IPS-11a (cell line): ENCODE data around the gene SOCS1.

Experiments used
- H3K4me3 ChIP-seq: one replicate; pipeline ENCODE4 v1.5.1; 2013; ENCODE audit warnings: low read depth, low read length, control low read depth

The SOCS1 gene

DNA sequence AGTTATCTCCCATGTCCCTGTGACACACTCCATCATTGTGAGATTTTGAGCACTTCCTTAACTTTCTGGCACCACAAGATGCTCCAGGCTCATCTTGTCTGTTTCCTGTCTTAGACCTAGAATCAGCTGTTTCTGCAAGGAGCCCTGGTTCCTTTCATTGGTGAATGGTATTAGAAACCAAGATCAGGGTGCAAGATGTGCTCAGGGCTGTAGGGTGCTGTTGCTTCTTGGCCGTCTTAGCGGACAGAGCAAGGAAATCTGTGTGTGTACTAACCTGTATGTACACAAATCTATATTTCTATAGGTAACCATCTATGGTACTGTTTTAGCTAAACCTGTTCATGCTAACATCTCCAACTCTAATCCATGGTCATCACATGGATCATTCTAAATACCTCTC, 33.2 kb upstream of the SOCS1 start:
- H3K4me3 ChIP-seq = no peak overlapping the region

DNA sequence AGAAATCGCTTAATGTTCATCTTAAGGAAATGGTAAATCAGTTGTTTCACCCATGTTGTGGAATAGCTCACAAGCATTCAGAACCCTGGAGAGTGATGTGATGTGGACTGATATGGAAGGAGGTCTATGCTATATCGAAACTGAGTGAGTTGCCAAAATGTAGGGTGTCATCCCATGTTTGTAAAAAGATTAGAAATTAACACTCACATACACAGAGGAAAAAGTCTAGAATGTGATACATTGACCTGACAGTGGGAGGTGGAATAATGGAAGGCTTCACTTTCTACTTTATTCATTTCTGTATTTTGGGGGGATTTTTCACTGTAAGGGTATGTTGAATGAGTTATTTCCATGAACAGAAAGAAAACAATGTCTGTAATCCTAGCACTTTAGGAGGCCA, 29.8 kb upstream of the SOCS1 start:
- no peak overlapping the region for H3K4me3 ChIP-seq

DNA sequence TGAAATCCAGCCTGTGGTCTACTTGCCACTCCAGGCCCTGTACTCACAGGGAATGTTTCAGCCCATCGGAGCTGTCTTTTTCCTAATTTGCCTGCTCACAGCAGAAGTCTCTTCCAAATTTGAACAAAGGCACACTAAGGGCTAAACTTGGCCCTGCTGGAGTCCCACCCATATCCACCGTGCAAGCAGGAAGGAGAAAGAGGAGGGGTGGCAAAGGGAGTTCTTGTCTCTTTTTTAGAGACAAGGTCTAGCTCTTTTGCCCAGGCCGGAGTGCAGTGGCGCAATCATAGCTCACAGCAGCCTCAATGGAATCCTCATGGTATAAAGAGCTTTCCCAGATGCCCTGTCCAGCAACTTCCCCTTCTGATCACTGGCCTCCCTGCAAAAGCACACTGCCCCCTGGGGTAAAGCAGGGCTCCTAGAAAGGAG, 27.8 kb upstream of the SOCS1 start:
- no peak overlapping the region for H3K4me3 ChIP-seq

DNA sequence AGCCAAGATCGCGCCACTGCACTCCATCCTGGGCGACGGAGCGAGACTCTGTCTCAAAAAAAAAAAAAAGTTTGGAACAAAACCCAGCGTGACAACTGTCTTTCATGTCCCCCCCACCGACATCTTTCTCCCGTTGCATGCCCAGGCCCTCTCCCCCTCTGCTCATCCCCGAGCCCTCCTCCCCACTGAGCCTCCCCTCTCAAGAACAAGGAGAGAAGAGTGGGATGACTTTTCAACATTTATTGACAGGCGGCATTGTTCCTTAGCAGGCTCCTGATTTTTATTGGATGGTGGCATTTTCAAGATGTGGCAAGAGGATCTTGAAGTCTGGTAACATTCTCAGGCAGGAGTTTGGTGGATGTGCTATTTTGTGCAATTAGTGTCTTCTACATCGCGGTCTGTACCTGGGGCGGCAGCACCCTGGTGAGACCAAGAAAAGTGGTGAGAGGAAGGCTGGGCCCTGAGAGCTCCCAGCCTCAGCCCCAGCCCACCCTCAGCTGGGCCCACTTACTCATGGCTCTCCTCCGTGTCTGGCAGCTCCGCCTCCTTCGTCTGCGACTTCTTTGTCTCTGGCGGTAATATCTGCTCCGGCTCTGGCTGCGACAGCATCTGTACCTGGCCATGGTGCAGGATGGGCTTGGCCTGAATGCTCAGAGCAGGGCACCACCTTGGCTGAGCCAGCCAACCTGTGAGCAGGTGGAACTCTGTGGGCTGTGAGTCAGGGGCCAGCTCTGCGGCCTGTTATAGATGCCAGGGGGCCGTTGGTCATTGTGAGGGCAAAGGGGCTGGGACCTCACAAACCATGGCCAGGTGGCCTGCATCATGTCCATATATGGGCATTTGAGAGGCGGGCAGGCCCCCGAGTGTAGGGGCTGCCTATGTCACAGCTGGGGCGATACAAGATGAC, 24.9 kb upstream of the SOCS1 start, which contains the start of gene PRM1:
TSS of gene PRM1 (minus strand) at position 715 of the 907 bp plus-strand sequence. CDS start at position 623, 92 bp downstream.
- no peak within 1 kb of the TSS for H3K4me3 ChIP-seq

DNA sequence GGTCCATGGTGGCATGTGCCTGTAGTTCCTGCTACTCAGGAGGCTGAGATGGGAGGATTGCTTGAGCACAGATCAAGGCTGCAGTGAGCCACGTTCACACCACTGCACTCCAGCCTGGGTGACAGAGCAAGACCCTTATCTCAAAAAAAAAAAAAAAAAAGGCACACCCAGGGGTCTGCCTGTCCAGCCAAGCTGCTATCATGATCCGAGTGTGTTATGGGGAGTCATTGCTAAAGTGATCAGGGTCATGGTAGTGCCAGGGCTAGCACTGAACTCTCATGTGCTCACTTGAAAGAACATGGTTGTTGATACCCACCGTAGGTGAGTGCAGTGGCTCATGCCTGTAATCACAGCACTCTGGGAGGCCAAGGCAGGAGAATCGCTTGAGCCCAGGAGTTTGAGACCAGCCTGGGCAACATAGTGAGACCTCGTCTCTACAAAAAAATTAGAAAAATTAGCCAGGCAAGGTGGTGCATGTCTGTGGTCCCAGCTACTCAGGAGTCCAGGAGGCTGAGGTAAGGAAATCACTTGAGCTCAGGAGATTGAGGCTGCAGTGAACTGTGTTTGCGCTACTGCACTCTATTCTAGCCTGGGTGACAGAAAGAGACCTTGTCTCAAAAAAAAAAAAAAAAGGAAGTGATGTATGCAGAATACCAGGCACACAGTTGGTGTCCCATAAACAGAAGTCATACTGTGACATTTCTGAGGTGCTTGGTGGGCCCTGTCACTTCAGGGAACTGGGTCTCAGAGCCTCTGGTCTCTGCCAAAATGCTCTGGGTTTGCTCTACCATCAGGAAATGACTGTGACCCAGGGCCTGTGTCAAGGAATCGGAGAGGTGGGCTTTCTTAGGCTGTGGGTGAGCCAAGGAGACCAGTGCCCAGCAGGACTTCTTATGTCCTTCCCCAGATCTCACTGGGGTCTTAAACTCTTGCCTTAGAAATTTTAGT, 23.0 kb upstream of the SOCS1 start:
- H3K4me3 ChIP-seq = no peak overlapping the region

DNA sequence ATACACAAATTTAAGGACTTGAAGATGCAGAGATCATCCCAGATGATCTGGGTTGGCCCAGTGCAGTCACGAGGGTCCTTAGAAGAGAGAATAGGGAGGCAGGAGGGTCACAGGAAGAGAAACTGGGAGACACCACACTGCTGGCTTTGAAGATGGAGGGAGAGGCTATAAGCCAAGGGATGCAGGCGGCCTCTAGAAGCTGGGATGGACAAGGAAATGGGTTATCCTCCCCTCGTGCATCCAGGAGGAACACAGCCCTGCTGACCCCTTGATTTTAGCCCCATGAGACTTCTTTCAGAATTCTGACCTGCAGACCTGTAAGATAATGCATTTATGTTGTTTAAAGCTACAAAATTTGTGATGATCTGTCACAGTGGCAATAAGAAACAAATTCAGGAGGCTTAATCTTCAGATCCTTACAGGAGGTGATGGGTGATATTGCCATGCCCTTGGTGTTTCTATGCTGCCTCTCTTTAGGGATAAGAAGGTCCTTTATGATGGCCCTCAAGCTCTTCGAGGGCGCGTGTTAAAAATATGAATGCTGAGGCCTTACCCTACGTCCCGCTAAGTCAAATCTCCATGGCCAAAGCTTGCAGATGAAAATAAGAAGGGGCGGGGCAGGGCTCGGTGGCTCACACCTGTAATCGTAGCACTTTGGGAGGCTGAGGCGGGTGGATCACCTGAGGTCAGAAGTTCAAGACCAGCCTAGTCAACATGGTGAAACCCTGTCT, 21.8 kb upstream of the SOCS1 start:
- H3K4me3 ChIP-seq = no peak overlapping the region

DNA sequence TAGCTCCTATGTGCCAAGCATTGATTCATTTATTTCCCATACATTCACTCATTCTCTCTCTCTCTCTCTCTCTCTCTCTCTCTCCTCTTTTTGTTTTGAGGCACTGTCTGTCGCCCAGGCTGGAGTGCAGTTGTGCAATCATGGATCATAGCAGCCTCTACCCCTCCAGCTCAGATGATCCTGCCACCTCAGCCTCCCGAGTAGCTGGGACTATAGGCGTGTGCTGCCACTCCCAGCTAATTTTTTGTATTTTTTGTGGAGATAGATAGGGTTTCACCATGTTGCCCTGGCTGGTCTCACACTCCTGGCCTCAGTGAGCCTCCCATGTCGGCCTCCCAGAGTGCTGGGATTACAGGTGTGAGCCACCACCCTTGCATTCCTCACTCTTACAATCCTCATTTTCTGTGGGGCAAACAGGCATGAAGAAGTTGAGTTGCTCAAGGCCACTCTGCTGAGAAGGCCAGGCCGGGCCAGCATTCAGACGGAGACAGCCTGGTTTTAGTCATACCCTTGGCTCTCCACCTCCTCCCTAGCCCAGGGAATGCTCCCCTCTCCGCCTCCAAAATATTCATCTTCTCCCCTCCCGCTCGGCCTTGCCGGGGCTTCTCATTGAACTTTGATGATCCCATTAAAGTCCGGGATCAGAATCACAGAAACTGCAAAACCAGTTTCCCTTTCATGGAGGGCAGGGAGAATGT, 21.0 kb upstream of the SOCS1 start:
- H3K4me3 ChIP-seq = no peak overlapping the region

DNA sequence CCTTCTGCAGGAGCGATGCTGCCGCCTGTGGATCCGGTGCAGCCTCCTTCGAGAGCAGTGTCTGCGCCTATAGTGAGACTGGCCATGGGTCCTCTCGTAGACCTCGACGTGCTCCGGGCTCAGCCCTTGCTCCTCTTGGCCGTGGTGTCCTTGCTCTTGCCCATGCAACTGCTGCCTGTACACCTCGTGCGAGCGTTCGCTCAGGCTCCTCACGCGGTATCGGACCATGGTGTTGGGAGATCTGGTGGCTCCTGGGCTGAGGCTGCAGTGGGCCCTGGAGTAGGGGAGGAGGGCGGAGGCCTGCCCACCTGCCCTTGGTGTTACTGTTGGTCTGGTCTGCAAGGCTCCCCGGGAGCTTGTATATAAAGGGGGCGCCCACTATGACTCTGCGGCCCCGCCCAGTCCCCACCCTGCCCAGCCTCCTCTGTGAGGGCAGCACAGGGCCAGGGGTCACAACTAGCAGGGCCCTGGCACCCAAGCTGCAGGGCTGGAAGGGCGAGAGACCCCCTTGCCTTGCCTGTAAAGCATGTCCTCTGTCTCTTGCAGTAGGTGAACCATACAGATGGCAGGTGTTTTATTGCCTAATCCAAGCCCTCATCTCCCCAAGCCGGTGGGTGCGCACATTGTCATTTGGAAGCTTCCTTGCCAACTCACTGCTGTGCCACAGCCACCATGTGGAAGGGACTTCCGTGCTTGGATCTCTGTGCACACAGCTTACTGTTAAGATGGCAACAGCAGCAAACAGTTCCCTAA, 20.3 kb upstream of the SOCS1 start, which contains the start of gene PRM2:
TSS of gene PRM2 (minus strand) at position 338 of the 753 bp plus-strand sequence. CDS start at position 228, 110 bp downstream.
- H3K4me3 ChIP-seq = no peak within 1 kb of the TSS

DNA sequence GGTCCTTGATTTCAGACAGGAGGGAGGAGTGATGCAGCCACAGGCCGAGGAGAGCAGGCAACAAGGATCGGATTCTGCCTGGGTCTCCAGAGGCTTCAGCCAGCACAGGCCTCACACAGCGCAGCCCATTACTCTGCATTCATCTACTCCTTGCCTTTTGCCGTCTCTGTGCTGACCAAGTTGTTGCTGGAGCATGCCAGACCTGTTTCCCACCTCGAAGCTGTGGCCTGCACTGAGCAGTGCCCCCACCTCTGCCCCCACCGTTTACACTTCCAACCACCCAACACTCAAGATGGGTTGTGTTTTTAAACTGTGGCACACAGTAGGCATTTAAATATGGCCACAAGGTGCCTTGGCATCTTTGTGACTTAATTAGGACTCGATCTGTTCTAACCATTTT, 19.0 kb upstream of the SOCS1 start:
- no peak overlapping the region for H3K4me3 ChIP-seq

DNA sequence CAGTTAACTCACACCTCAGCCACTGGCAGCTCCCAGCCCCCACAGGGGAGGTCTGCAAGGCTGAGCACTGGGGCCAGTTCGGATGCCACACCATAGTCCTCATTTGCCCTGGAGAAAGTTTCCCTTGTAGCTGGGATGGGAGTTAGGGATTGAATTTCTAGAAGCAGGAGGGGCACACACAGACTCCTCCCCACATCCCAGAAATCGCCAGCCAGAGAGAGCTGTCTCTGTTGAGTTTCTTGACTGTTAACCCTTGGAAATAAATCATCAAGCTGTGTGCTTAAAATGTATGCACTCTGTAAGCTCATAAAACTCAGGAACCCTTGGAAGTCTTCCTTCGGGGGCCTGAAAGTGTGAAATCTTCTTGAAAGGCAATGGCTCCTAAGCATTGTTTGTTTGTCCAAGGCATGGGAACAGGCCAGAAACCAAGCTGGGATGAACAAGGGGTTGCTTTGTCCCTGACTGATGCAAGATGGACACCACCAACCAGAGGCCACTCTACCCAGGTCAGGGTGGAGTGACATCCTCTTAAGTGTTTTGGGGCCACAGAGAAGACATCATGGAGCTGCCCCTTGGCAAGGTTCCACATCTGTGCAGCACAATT, 17.8 kb upstream of the SOCS1 start:
- no peak overlapping the region for H3K4me3 ChIP-seq

DNA sequence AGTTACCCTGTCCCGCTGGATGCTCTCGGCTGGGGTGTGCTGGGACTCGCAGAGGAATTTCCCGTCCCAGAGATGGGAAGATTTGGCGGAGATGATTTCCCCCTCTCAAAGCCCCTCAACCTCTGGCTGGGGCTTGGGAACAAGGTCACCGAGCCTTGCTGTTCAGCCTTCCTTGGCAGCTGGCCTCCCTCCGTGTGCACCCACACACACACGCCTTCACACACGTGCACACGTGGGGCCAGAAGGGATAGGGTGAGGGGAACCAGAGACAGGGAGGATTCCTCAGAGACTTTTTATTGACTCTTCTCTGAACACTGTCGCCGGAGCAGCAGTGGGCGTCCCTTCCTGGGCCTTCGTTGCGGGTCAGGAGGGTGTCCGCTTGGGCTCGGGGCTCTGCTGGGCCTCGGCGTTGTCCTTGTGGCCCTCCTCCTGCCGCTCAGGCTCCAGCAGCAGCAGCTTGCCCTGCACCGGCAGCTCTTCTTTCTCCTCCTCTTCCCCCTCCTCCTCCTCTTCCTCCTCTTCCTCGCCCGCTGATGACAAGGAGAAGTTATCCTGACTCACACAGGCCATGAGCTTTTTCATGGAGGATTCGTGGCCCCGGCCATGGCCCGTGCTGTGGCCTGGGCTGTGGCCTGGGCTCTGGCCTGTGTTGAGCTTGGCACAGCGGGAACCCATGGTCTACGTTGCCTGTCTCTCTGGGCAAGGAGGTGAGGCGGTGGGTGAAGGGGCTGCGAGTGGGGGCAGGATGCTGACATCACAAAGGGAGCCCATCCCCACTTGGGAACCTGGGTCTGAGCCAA, 17.1 kb upstream of the SOCS1 start, which contains the start of gene PRM3:
TSS of gene PRM3 (minus strand) at position 709 of the 800 bp plus-strand sequence. CDS start at position 675, 34 bp downstream.
- H3K4me3 ChIP-seq = no peak within 1 kb of the TSS

DNA sequence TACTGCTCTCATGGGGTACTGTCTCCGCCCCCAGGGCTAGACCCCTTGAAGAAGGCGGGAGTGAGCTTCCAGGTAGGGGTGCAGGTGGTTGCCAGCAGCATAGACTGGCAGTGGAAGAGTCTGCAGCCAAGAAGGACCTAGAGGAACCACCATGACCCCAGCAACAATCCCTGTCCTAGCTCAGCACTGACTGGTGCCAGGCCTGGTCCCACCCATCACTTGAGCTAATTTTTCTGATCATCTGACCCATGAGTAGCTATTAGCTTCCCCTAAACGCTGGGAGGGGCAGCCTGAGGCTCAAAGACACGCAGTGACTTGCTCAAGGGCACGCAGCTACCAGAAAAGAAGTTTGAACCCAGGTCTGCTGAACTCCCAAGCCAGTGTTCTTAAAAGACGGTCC, 16.5 kb upstream of the SOCS1 start:
- no peak overlapping the region for H3K4me3 ChIP-seq

DNA sequence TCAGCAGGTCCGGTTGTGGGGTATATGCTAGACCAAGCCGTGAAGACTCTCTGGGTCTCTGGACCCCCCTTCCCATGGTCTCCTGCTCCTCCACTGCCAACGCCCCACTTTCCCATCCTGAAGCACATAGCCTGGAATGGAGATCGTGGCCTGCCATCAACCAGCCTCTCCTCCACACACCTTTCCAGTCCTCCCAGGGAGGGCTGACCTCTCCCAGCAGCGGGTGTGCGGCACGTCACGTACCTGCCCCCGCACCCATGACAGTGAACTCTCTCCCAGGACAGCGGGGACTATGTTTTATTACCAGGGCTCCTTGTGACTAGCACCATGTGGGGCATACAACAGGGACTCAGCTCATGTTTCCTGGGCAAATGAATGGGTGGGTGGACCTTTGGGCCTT, 15.6 kb upstream of the SOCS1 start:
- no peak overlapping the region for H3K4me3 ChIP-seq

DNA sequence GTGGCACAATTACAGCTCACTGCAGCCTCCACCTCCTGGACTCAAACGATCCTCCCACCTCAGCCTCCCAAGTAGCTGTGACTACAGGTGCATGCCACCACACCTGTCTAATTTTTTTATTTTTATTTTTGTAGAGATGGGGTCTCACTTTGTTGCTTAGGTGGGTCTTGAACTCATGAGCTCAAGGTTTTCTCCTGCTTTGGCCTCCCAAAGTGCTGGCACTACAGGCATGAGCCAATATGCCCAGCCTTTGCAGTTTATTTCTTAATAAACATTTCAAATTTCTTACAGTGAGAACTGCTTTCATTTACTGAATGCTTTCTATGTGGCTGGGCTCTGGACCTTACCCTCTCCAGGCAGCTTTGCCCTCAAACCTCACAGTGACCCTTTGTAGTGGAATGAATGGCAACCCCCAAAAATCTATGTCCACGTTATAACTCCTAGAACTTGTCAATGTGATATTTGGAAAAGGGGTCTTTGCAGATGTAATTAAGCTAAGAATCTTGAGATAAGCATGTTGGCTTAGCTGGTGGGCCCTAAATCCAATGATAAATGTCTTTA, 14.7 kb upstream of the SOCS1 start:
- no peak overlapping the region for H3K4me3 ChIP-seq

DNA sequence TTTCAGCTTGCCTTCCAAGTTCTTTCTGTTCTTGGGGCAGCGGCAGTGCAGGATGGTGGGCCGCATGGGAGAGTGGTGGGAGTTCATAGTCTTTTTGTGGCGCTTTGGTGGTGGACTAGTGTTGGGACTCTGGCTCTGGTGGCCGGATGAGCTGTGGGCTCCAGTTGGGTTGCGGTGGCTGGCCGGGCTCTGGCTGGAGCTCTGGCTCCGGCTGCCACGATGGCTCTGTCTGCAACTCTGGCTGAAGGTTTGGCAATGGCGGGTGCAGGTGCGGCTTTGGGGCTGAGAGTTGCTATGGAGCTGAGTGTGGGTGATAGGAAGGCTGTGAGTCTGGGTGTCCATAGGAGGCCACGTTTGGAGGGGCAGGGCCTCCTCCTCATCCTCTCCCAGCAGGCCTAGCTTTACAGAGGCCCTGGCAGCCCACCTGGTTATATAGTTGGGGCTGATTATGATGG, 12.9 kb upstream of the SOCS1 start, which contains the start of gene TNP2:
TSS of gene TNP2 (minus strand) at position 405 of the 455 bp plus-strand sequence. CDS start at position 342, 63 bp downstream.
- no peak within 1 kb of the TSS for H3K4me3 ChIP-seq

DNA sequence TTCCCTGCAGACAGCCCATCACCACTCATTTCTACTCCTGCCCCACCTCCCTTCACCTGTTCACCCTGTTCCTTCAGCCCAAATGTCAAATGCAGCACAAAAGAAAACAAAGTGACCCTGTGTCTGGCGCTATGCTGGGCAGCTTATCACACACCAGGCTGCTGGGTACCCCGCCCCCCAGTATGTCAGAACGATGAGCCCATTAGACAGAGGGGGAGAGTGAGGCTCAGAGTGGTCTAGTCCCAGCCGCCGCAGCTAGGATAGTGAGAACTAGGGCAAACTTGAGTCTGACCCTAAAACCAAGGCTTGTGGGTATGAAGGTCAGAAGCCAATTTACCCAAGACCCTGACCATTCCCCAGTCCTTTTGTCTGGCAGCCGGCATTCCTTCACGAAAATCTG, 9.1 kb upstream of the SOCS1 start:
- H3K4me3 ChIP-seq = no peak overlapping the region

DNA sequence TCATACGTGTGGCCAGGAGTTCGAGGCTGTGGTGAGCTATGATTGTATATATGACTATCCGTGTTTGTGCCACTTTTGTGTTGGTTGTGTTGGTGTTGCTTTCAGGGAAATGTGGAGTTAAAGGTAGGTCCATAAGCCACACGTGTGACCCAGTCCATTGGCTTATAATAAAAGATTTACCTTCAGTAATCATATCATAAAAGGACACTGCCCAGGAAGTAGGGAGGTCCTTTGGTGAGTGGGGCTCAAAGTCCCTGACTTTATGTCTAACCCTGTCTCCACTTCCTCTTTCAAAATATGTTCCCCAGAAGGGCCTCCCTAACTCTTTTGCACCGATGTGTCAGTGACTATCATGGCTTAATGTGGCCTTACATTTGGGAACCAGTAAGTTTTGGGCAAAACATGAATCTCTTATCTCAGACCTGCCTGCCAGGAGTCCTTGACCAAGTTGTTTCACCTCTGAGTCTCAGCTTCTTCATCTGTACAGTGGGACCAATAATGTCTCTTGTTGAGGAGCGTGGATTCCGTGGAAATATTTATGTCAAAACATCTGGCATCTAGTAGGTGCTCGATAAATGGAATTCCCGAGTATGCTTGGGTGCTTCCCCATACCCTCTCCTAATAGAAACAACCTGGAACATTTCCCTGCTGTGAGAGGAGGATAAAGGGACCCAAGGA, 8.3 kb upstream of the SOCS1 start:
- no peak overlapping the region for H3K4me3 ChIP-seq
